A673 (cell line): ENCODE results near the gene TDP2. TPM values are rescaled to one million over a fixed set of nuclear protein-coding genes. Genes with fewer than 3 reads are reported as not detected.

Experiments
- BruUV-seq: library from RNA; stranded (reverse); fragments of 400-500 nt; replicated peaks from 2 replicates; lab custom pipeline; 2021; lab: Mats Ljungman, UMichigan
- CTCF ChIA-PET: fragments of 300-600 bp; sonication (Branson Sonifier 250); formaldehyde crosslinking; loops from one replicate; lab custom pipeline; 2022; ENCODE audit warnings: antibody characterized with exemption; lab: Charles Lee
- POLR2A ChIA-PET: fragments of 300-600 bp; sonication (Branson Sonifier 250); formaldehyde crosslinking; loops from one replicate; lab custom pipeline; 2022; ENCODE audit warnings: antibody characterized with exemption; ENCODE audit not compliant: low non-redundant PET; lab: Charles Lee
- DNase-seq: peaks from one replicate; pipeline ENCODE4 v3.0.0-alpha.2; 2015; ENCODE audit warnings: low spot score
- H3K27ac ChIP-seq: fragments of 200-600 bp; sonication (generic); 2 replicates; pipeline ENCODE4 v1.5.1; 2016; ENCODE audit warnings: mixed run types, low read depth, mild to moderate bottlenecking, mixed read lengths, antibody characterized with exemption, low read length; ENCODE audit not compliant: poor library complexity, severe bottlenecking
- H3K27me3 ChIP-seq: fragments of 200-600 bp; sonication (generic); replicated peaks from 2 replicates; pipeline ENCODE4 v1.6.1; 2017; ENCODE audit warnings: mixed run types, low read depth, mild to moderate bottlenecking, mixed read lengths, antibody characterized with exemption, low read length; ENCODE audit not compliant: insufficient read depth, poor library complexity
- H3K36me3 ChIP-seq: fragments of 200-600 bp; sonication (generic); 2 replicates; pipeline ENCODE4 v1.6.1; 2016; ENCODE audit warnings: mixed run types, mild to moderate bottlenecking, mixed read lengths, antibody characterized with exemption, low read length; ENCODE audit not compliant: insufficient read depth, poor library complexity, severe bottlenecking
- H3K4me1 ChIP-seq: fragments of 200-600 bp; sonication (generic); 2 replicates; pipeline ENCODE4 v1.6.1; 2017; ENCODE audit warnings: mixed run types, mild to moderate bottlenecking, mixed read lengths, antibody characterized with exemption, low read length; ENCODE audit not compliant: insufficient read depth, poor library complexity, severe bottlenecking
- H3K4me3 ChIP-seq: fragments of 200-600 bp; sonication (generic); 2 replicates; pipeline ENCODE4 v1.5.1; 2016; ENCODE audit warnings: low read depth, mixed run types, mild to moderate bottlenecking, mixed read lengths, low read length; ENCODE audit not compliant: poor library complexity, severe bottlenecking
- H3K9me3 ChIP-seq: fragments of 200-600 bp; sonication (generic); 2 replicates; pipeline ENCODE4 v1.6.1; 2016; ENCODE audit warnings: mixed run types, low read depth, mild to moderate bottlenecking, mixed read lengths, antibody characterized with exemption, low read length; ENCODE audit not compliant: poor library complexity, severe bottlenecking
- CTCF ChIP-seq: fragments of 300-800, 200-600 bp; sonication (generic); conservative IDR thresholded peaks from 2 replicates; pipeline ENCODE4 v1.5.1; 2017; ENCODE audit warnings: low read depth, mild to moderate bottlenecking, antibody characterized with exemption, low read length, moderate library complexity, mixed read lengths
- EZH2 ChIP-seq: fragments of 200-600 bp; sonication (generic); IDR thresholded peaks from 2 replicates; pipeline ENCODE4 v1.6.1; 2017; ENCODE audit warnings: borderline replicate concordance, low read depth, mild to moderate bottlenecking, mixed read lengths, antibody characterized with exemption, low read length; ENCODE audit not compliant: poor library complexity, severe bottlenecking
- intact Hi-C: fragments of 100-400 bp; cut with micrococcal nuclease; formaldehyde crosslinking; loops from one replicate; pipeline ENCODE4 v1.10.0; 2022; ENCODE audit not compliant: unreplicated experiment
- total RNA-seq: library from RNA; stranded (reverse); gene quantifications from 2 replicates; pipeline ENCODE4 v1.2.3, GENCODE V29; 2021

The TDP2 gene
- total RNA-seq, 1 experiment from 2014 or later: 34.9 TPM

- CTCF ChIA-PET: no interaction called here
- H3K4me1 ChIP-seq: no peaks in the 10 kb centered on the region
- no peak for TF ChIP-seq CTCF
- TF ChIP-seq EZH2: no peak
- intact Hi-C loops: no loop called here
- no peak overlapping the region for H3K4me3 ChIP-seq
- no peaks in the 10 kb centered on the region for H3K9me3 ChIP-seq
- no peaks in the 10 kb centered on the region for H3K27me3 ChIP-seq
- H3K27ac ChIP-seq: no peak overlapping the region
- no TSS peak for BruUV-seq
- peaks cover 100% of the 10 kb centered on the region for H3K36me3 ChIP-seq
- no peak for DNase-seq
- POLR2A ChIA-PET: interaction anchor here (0.7 kb wide), 1 partner anchor 692 kb away, joined by 4 read pairs; no protein-coding TSS in a partner anchor
These were observed 42.5 kb upstream of the TDP2 start for GRCh38 chr6:24709014-24709711.

GRCh38 chr6:24708612-24709011 is 41.9 kb upstream of the TDP2 start:
- BruUV-seq: no TSS peak
- POLR2A ChIA-PET: interaction anchor here (0.6 kb wide), 1 partner anchor 52 kb away, joined by 3 read pairs; no protein-coding TSS in a partner anchor
- no peaks in the 10 kb centered on the region for H3K9me3 ChIP-seq
- H3K4me3 ChIP-seq: no peak overlapping the region
- H3K27me3 ChIP-seq: no peaks in the 10 kb centered on the region
- DNase-seq: no peak
- H3K27ac ChIP-seq: no peak overlapping the region
- CTCF ChIA-PET: no interaction called here
- no peak for TF ChIP-seq CTCF
- no peak for TF ChIP-seq EZH2
- peaks cover 98% of the 10 kb centered on the region for H3K36me3 ChIP-seq
- intact Hi-C loops: no loop called here
- no peaks in the 10 kb centered on the region for H3K4me1 ChIP-seq

GRCh38 chr6:24704468-24704867 is 37.8 kb upstream of the TDP2 start:
- TF ChIP-seq CTCF: no peak
- no peak for TF ChIP-seq EZH2
- Histone ChIP-seq H3K36me3 (peaks cover 71% of the 10 kb centered on the region), H3K9me3 (no peaks in the 10 kb centered on the region), H3K27me3 (no peaks in the 10 kb centered on the region), H3K27ac (no peak overlapping the region), H3K4me1 (no peaks in the 10 kb centered on the region), H3K4me3 (no peak overlapping the region)
- ChIA-PET CTCF (interaction anchor here (0.7 kb wide), 1 partner anchor 17 kb away, joined by 3 read pairs; no protein-coding TSS in a partner anchor), POLR2A (interaction anchor here (0.7 kb wide), 1 partner anchor 31 kb away, joined by 5 read pairs; no protein-coding TSS in a partner anchor)
- no peak for DNase-seq
- intact Hi-C loops: no loop called here
- BruUV-seq: no TSS peak
